GM23338 (cell line): ENCODE results near the gene KRTAP24-1. TPM values are rescaled to one million over a fixed set of nuclear protein-coding genes. Genes with fewer than 3 reads are reported as not detected.

Experiments used
- ATAC-seq: fragments of 200-7000 bp; cut with Tn5 transposase; 3 replicates; pipeline ENCODE4 v1.9.1; 2020
- DNase-seq: peaks from one replicate; pipeline ENCODE4 v3.0.0-alpha.2; 2015; ENCODE audit warnings: low spot score
- H2AFZ ChIP-seq: fragments of 200-600 bp; sonication (generic); 2 replicates; pipeline ENCODE4 v1.8.0; 2016; ENCODE audit warnings: antibody characterized with exemption, mild to moderate bottlenecking, moderate library complexity
- H3F3A ChIP-seq: fragments of 200-600 bp; sonication (generic); replicated peaks from 2 replicates; pipeline ENCODE4 v1.8.0; 2017; ENCODE audit warnings: antibody characterized with exemption, mixed run types, low read depth
- H3K27ac ChIP-seq: fragments of 200-600 bp; sonication (generic); 2 replicates; pipeline ENCODE4 v1.6.1; 2016; ENCODE audit warnings: low read depth
- H3K27me3 ChIP-seq: fragments of 200-600 bp; sonication (generic); 2 replicates; pipeline ENCODE4 v1.8.0; 2016; ENCODE audit warnings: mild to moderate bottlenecking, mixed run types, moderate library complexity; ENCODE audit not compliant: insufficient read depth
- H3K36me3 ChIP-seq: fragments of 200-600 bp; sonication (generic); 2 replicates; pipeline ENCODE4 v1.8.0; 2016; ENCODE audit warnings: mild to moderate bottlenecking; ENCODE audit not compliant: insufficient read depth
- H3K4me1 ChIP-seq: fragments of 200-600 bp; sonication (generic); 2 replicates; pipeline ENCODE4 v1.8.0; 2016; ENCODE audit warnings: mild to moderate bottlenecking, moderate library complexity; ENCODE audit not compliant: insufficient read depth
- H3K4me2 ChIP-seq: fragments of 200-600 bp; sonication (generic); 2 replicates; pipeline ENCODE4 v1.7.1; 2017; ENCODE audit warnings: mixed run types
- H3K4me3 ChIP-seq: fragments of 200-600 bp; sonication (generic); 2 replicates; pipeline ENCODE4 v1.6.1; 2016; ENCODE audit warnings: mixed run types
- H3K79me2 ChIP-seq: fragments of 200-600 bp; sonication (generic); replicated peaks from 2 replicates; pipeline ENCODE4 v1.8.0; 2017; ENCODE audit warnings: mild to moderate bottlenecking; ENCODE audit not compliant: insufficient read depth
- H3K9me2 ChIP-seq: fragments of 200-600 bp; sonication (generic); 2 replicates; pipeline ENCODE4 v1.8.0; 2017; ENCODE audit not compliant: insufficient read depth
- H4K20me1 ChIP-seq: fragments of 200-600 bp; sonication (generic); replicated peaks from 2 replicates; pipeline ENCODE4 v1.8.0; 2017; ENCODE audit warnings: mild to moderate bottlenecking; ENCODE audit not compliant: insufficient read depth
- H3K27ac Mint-ChIP-seq: 2 replicates; pipeline ENCODE4 v1.8.0; 2020; ENCODE audit warnings: inconsistent platforms, mild to moderate bottlenecking, moderate library complexity, mixed read lengths
- H3K27me3 Mint-ChIP-seq: 3 replicates; pipeline ENCODE4 v1.8.0; 2022; ENCODE audit warnings: low read depth, mild to moderate bottlenecking, moderate library complexity, mixed read lengths, inconsistent platforms; ENCODE audit not compliant: insufficient read depth, poor library complexity
- H3K36me3 Mint-ChIP-seq: 3 replicates; pipeline ENCODE4 v1.8.0; 2021; ENCODE audit warnings: low read depth, mild to moderate bottlenecking, inconsistent platforms, moderate library complexity, mixed read lengths
- H3K4me1 Mint-ChIP-seq: 3 replicates; pipeline ENCODE4 v1.8.0; 2020; ENCODE audit warnings: mild to moderate bottlenecking, inconsistent platforms, mixed read lengths
- H3K4me3 Mint-ChIP-seq: 3 replicates; pipeline ENCODE4 v1.8.0; 2021; ENCODE audit warnings: moderate library complexity, mild to moderate bottlenecking, inconsistent platforms, mixed read lengths
- H3K9me3 Mint-ChIP-seq: 3 replicates; pipeline ENCODE4 v1.8.0; 2020; ENCODE audit warnings: moderate library complexity, mild to moderate bottlenecking, inconsistent platforms, mixed read lengths
- CTCF ChIP-seq, 2 experiments: fragments of 200-600 bp in 1 of 2; sonication (generic) in 1 of 2; conservative IDR thresholded peaks; 2 replicates each; pipeline versions ENCODE4 v1.5.1 to v1.6.1; 2016 to 2017; ENCODE audit warnings: antibody characterized with exemption in 2 of 2, low read depth in 2 of 2, mild to moderate bottlenecking in 2 of 2, moderate library complexity in 1 of 2
- EZH2 ChIP-seq: fragments of 200-600 bp; sonication (generic); IDR thresholded peaks from one replicate; pipeline ENCODE4 v1.8.0; 2017; ENCODE audit warnings: antibody characterized with exemption, mild to moderate bottlenecking, low read depth; ENCODE audit not compliant: unreplicated experiment
- EZH2phosphoT487 ChIP-seq: fragments of 200-600 bp; sonication (generic); IDR thresholded peaks from one replicate; pipeline ENCODE4 v1.8.1; 2018; ENCODE audit warnings: antibody characterized with exemption; ENCODE audit not compliant: unreplicated experiment
- JUNB ChIP-seq: IDR thresholded peaks from one replicate; pipeline ENCODE4 v1.6.1; 2016; ENCODE audit warnings: antibody characterized with exemption; ENCODE audit not compliant: unreplicated experiment
- NANOG ChIP-seq: IDR thresholded peaks from 2 replicates; pipeline ENCODE4 v1.6.1; 2016; ENCODE audit warnings: antibody characterized with exemption, borderline replicate concordance
- POLR2AphosphoS5 ChIP-seq: IDR thresholded peaks from 2 replicates; pipeline ENCODE4 v1.6.1; 2016; ENCODE audit warnings: antibody characterized with exemption, low read depth
- REST ChIP-seq: IDR thresholded peaks from one replicate; pipeline ENCODE4 v1.6.1; 2018; ENCODE audit warnings: antibody characterized with exemption; ENCODE audit not compliant: unreplicated experiment
- STAT1 ChIP-seq: IDR thresholded peaks from one replicate; pipeline ENCODE4 v1.6.1; 2016; ENCODE audit warnings: antibody characterized with exemption; ENCODE audit not compliant: unreplicated experiment
- ZNF114 ChIP-seq: fragments of 250-450 bp; sonication (Bioruptor Pico); IDR thresholded peaks from 2 replicates; pipeline ENCODE4 v1.5.0; 2020; ENCODE audit warnings: mild to moderate bottlenecking, moderate library complexity
- ZNF331 ChIP-seq: fragments of 250-450 bp; sonication (Bioruptor Pico); IDR thresholded peaks from 2 replicates; pipeline ENCODE4 v1.5.0; 2020; ENCODE audit warnings: low read depth, mild to moderate bottlenecking, moderate library complexity
- ZNF462 ChIP-seq: fragments of 250-450 bp; sonication (Bioruptor Pico); IDR thresholded peaks from 2 replicates; pipeline ENCODE4 v1.5.0; 2020; ENCODE audit warnings: mild to moderate bottlenecking, moderate library complexity
- polyA plus RNA-seq: library from polyadenylated mRNA; unstranded; fragments of >200 nt; fragmentation: Nextera tagmentation; extraction: Ambion mirVana; gene quantifications from 2 replicates; pipeline ENCODE4 v1.2.1, GENCODE V29; 2016
- total RNA-seq: library from RNA; depleted of rRNA; stranded (reverse); fragments of >200 nt; shearing (Covaris generic); gene quantifications from 2 replicates; pipeline ENCODE4 v1.2.3, GENCODE V29; 2014

Gene KRTAP24-1
- total and polyA plus RNA-seq, 2 experiments from 2014 or later: not detected

GRCh38 chr21:30251781-30252180, 31.0 kb downstream of the KRTAP24-1 start:
- Mint-ChIP-seq H3K27ac (no peak overlapping the region), H3K27me3 (no peaks in the 10 kb centered on the region), H3K36me3 (no peaks in the 10 kb centered on the region), H3K9me3 (no peaks in the 10 kb centered on the region), H3K4me3 (no peak overlapping the region), H3K4me1 (no peaks in the 10 kb centered on the region)
- no peaks in the 10 kb centered on the region for H4K20me1 ChIP-seq
- ATAC-seq (no peak), DNase-seq (no peak)
- H3F3A ChIP-seq: no peaks in the 10 kb centered on the region
- no peak overlapping the region for H3K4me3 ChIP-seq
- TF ChIP-seq JUNB: no peak
- TF ChIP-seq STAT1: no peak
- no peak for TF ChIP-seq NANOG
- no peak for TF ChIP-seq ZNF331 (CRISPR knock-in tag)
- TF ChIP-seq REST: no peak
- no peaks in the 10 kb centered on the region for H3K27me3 ChIP-seq
- H2AFZ ChIP-seq: no peak overlapping the region
- no peaks in the 10 kb centered on the region for H3K4me1 ChIP-seq
- H3K27ac ChIP-seq: no peak overlapping the region
- H3K9me2 ChIP-seq: no peaks in the 10 kb centered on the region
- H3K79me2 ChIP-seq: no peaks in the 10 kb centered on the region
- H3K4me2 ChIP-seq: no peak overlapping the region
- no peaks in the 10 kb centered on the region for H3K36me3 ChIP-seq

- no peak for DNase-seq
- Histone ChIP-seq H3K4me2 (no peak overlapping the region), H3K27ac (no peak overlapping the region), H3K36me3 (no peaks in the 10 kb centered on the region), H3K4me3 (no peak overlapping the region), H3K79me2 (no peaks in the 10 kb centered on the region), H3K27me3 (no peaks in the 10 kb centered on the region), H3K9me2 (no peaks in the 10 kb centered on the region), H4K20me1 (no peaks in the 10 kb centered on the region), H3F3A (no peaks in the 10 kb centered on the region), H3K4me1 (no peaks in the 10 kb centered on the region), H2AFZ (no peak overlapping the region)
- Mint-ChIP-seq H3K36me3 (no peaks in the 10 kb centered on the region), H3K27me3 (no peaks in the 10 kb centered on the region), H3K4me3 (no peak overlapping the region), H3K4me1 (no peaks in the 10 kb centered on the region), H3K27ac (no peak overlapping the region), H3K9me3 (no peaks in the 10 kb centered on the region)
- no peak for ATAC-seq
- TF ChIP-seq ZNF114 (CRISPR knock-in tag) (no peak), JUNB (no peak), EZH2phosphoT487 (no peak), NANOG (no peak), CTCF (conservative IDR thresholded peaks at IDR 0.05; ENCODE audit: low read depth in 2 of 2) (no peak), POLR2AphosphoS5 (no peak), STAT1 (no peak), EZH2 (no peak), ZNF462 (no peak)
These were observed 32.8 kb downstream of the KRTAP24-1 start for GRCh38 chr21:30249936-30250335.
